OCI-LY1 (cell line): ENCODE results near the gene MLH3.

Experiments used
- H2AFZ ChIP-seq: fragments of 200-600 bp; sonication (generic), shearing (Covaris generic); 2 replicates; pipeline ENCODE4 v1.6.0; 2014; ENCODE audit warnings: antibody characterized with exemption, mild to moderate bottlenecking, low read length
- H3F3A ChIP-seq: fragments of 200-600 bp; sonication (generic), shearing (Covaris generic); 2 replicates; pipeline ENCODE4 v1.6.0; 2014; ENCODE audit warnings: mild to moderate bottlenecking, antibody characterized with exemption, low read length, moderate library complexity; ENCODE audit not compliant: insufficient read depth
- H3K27ac ChIP-seq: fragments of 200-600 bp; sonication (generic); 2 replicates; pipeline ENCODE4 v1.5.1; 2014; ENCODE audit warnings: low read length, mixed run types, mild to moderate bottlenecking, low read depth; ENCODE audit not compliant: poor library complexity, severe bottlenecking
- H3K27me3 ChIP-seq: fragments of 200-600 bp; sonication (generic); 2 replicates; pipeline ENCODE4 v1.6.0; 2014; ENCODE audit warnings: antibody characterized with exemption, mild to moderate bottlenecking, low read length, moderate library complexity; ENCODE audit not compliant: insufficient read depth
- H3K36me3 ChIP-seq: fragments of 200-600 bp; sonication (generic); 2 replicates; pipeline ENCODE4 v1.6.1; 2014; ENCODE audit warnings: mild to moderate bottlenecking, antibody characterized with exemption, low read length, moderate library complexity, mixed read lengths; ENCODE audit not compliant: insufficient read depth
- H3K4me1 ChIP-seq: fragments of 200-600 bp; sonication (generic); 2 replicates; pipeline ENCODE4 v1.5.1; 2014; ENCODE audit warnings: mild to moderate bottlenecking, low read length, moderate library complexity; ENCODE audit not compliant: insufficient read depth, severe bottlenecking
- H3K4me2 ChIP-seq: fragments of 200-600 bp; sonication (generic), shearing (Covaris generic); 2 replicates; pipeline ENCODE4 v1.6.1; 2014; ENCODE audit warnings: low read length
- H3K4me3 ChIP-seq: fragments of 200-600 bp; sonication (generic); 2 replicates; pipeline ENCODE4 v1.5.1; 2014; ENCODE audit warnings: low read length, low read depth, mild to moderate bottlenecking, mixed read lengths; ENCODE audit not compliant: poor library complexity, severe bottlenecking
- H3K79me2 ChIP-seq: fragments of 200-600 bp; shearing (Covaris generic); 2 replicates; pipeline ENCODE4 v1.6.1; 2016; ENCODE audit warnings: mixed run types, low read length, mixed read lengths; ENCODE audit not compliant: insufficient read depth
- H3K9ac ChIP-seq: fragments of 200-600 bp; sonication (generic), shearing (Covaris generic); 2 replicates; pipeline ENCODE4 v1.6.1; 2014; ENCODE audit warnings: mild to moderate bottlenecking, low read length, mixed read lengths
- H3K9me2 ChIP-seq: fragments of 200-600 bp; sonication (generic), shearing (Covaris generic); 2 replicates; pipeline ENCODE4 v1.6.1; 2014; ENCODE audit warnings: low read depth, mild to moderate bottlenecking, low read length, mixed read lengths
- H3K9me3 ChIP-seq: fragments of 200-600 bp; shearing (Covaris generic); 2 replicates; pipeline ENCODE4 v1.6.1; 2014; ENCODE audit warnings: low read length, mixed read lengths
- H4K20me1 ChIP-seq: fragments of 200-600 bp; sonication (generic), shearing (Covaris generic); 2 replicates; pipeline ENCODE4 v1.6.0; 2016; ENCODE audit warnings: mild to moderate bottlenecking, low read length; ENCODE audit not compliant: insufficient read depth
- CTCF ChIP-seq: fragments of 200-600 bp; sonication (generic), shearing (Covaris generic); IDR thresholded peaks from 2 replicates; pipeline ENCODE4 v1.5.1; 2017; ENCODE audit warnings: mild to moderate bottlenecking, antibody characterized with exemption, low read length, moderate library complexity, mixed read lengths
- EZH2 ChIP-seq: fragments of 200-600 bp; sonication (generic), shearing (Covaris generic); IDR thresholded peaks from 2 replicates; pipeline ENCODE4 v1.8.0; 2017; ENCODE audit warnings: borderline replicate concordance, mixed run types, mild to moderate bottlenecking, antibody characterized with exemption, low read length, moderate library complexity, mixed read lengths

Gene MLH3

GRCh38 chr14:75010472-75011093 lies 40.7 kb downstream of the MLH3 start:
- Histone ChIP-seq H3K79me2 (no peaks in the 10 kb centered on the region), H4K20me1 (no peaks in the 10 kb centered on the region), H3K9me3 (no peaks in the 10 kb centered on the region), H3K27ac (no peak overlapping the region), H3K4me3 (no peak overlapping the region), H3K27me3 (no peaks in the 10 kb centered on the region), H2AFZ (no peak overlapping the region), H3K4me1 (no peaks in the 10 kb centered on the region), H3K36me3 (peaks cover 98% of the 10 kb centered on the region), H3K4me2 (no peak overlapping the region), H3F3A (no peaks in the 10 kb centered on the region), H3K9me2 (no peaks in the 10 kb centered on the region), H3K9ac (no peak overlapping the region)
- TF ChIP-seq EZH2 (no peak), CTCF (no peak)

DNA sequence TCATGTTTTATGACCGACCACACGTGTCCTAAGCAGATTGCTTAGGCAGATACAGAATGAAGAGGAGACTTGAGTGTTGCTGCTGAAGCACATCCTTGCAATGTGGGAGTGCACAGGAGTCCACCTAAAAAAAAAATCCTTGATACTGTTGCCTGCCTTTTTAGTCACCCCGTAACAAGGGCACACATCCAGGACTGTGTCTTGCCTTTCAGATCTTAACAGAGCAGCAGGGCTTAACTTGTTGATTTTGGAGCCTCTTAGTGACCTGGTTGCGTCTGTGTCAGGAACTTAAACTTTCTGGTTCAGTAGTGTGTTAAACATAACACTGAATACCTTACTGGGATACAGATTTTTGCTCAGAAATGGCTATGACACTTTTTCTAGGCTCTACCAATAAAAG lies 42.1 kb downstream of the MLH3 start:
- Histone ChIP-seq H3K9me2 (no peaks in the 10 kb centered on the region), H3K9me3 (no peaks in the 10 kb centered on the region), H3K27me3 (no peaks in the 10 kb centered on the region), H3K27ac (no peak overlapping the region), H3K9ac (no peak overlapping the region), H2AFZ (no peak overlapping the region), H3K79me2 (peaks cover 2% of the 10 kb centered on the region; the same call in 1 of the 2 replicates), H3K4me2 (no peak overlapping the region), H3K4me3 (no peak overlapping the region), H3K36me3 (peaks cover 92% of the 10 kb centered on the region), H3F3A (no peaks in the 10 kb centered on the region), H4K20me1 (no peaks in the 10 kb centered on the region), H3K4me1 (peaks cover 2% of the 10 kb centered on the region)
- TF ChIP-seq EZH2 (no peak), CTCF (no peak)

DNA sequence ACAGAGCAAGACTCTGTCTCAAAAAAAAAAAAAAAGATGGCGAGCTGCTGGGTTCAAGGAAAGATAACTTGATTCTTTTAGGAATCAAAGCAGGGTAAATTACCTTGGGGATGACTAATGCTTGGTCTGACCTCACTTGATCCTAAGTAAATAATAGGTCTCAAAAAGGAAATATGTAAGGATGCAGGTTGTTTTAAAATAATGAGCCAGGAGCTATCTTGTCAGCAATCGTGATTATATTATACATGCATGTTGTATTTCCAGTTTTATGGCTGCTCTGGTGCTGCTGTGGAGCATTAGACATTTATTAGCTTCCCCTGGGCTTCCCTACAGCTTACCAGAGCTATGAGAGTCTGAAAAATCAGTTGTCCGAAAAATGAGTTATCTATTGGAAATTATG lies 45.9 kb downstream of the MLH3 start:
- Histone ChIP-seq H3K9me3 (0 out of 2 replicates have a peak, but pooled peaks cover 2% of the 10 kb centered on the region), H3K4me3 (no peak overlapping the region), H4K20me1 (no peaks in the 10 kb centered on the region), H3K79me2 (peaks cover 13% of the 10 kb centered on the region), H3K27me3 (no peaks in the 10 kb centered on the region), H2AFZ (no peak overlapping the region), H3K36me3 (peaks cover 55% of the 10 kb centered on the region), H3K4me2 (no peak overlapping the region), H3K4me1 (peaks cover 19% of the 10 kb centered on the region), H3F3A (no peaks in the 10 kb centered on the region), H3K9me2 (no peaks in the 10 kb centered on the region), H3K27ac (no peak overlapping the region), H3K9ac (no peak overlapping the region)
- TF ChIP-seq CTCF (no peak), EZH2 (no peak)
